Measurements from ENCODE around the gene PPARG.
"Not testable (repeated sequence)": the region's sequence is repeated elsewhere in the genome, so short reads cannot be mapped to it uniquely, and the experiment has no call there.

Gene PPARG

GRCh38 chr3:12478326-12478725 lies 189.5 kb downstream of the PPARG start:
- TF ChIP-seq, protein P1, sequence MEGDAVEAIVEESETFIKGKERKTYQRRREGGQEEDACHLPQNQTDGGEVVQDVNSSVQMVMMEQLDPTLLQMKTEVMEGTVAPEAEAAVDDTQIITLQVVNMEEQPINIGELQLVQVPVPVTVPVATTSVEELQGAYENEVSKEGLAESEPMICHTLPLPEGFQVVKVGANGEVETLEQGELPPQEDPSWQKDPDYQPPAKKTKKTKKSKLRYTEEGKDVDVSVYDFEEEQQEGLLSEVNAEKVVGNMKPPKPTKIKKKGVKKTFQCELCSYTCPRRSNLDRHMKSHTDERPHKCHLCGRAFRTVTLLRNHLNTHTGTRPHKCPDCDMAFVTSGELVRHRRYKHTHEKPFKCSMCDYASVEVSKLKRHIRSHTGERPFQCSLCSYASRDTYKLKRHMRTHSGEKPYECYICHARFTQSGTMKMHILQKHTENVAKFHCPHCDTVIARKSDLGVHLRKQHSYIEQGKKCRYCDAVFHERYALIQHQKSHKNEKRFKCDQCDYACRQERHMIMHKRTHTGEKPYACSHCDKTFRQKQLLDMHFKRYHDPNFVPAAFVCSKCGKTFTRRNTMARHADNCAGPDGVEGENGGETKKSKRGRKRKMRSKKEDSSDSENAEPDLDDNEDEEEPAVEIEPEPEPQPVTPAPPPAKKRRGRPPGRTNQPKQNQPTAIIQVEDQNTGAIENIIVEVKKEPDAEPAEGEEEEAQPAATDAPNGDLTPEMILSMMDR (IDR thresholded peaks at IDR 0.05; ENCODE audit: extremely low read depth, insufficient read depth, missing control alignments): no peak
- DNase-seq (ENCODE audit: low spot score): no peak
- in situ Hi-C loops (cut with MboI; ENCODE audit: low pct_unique_long_range_greater_than_20kb, low sequenced_read_pairs, unreplicated experiment): loop anchor here (10.0 kb wide), 1 partner anchor 344 kb away; no protein-coding TSS in a partner anchor

- in situ Hi-C loops (cut with MboI; ENCODE audit: low pct_unique_long_range_greater_than_20kb, low sequenced_read_pairs, unreplicated experiment): loop anchor here (10.0 kb wide), 1 partner anchor 344 kb away; no protein-coding TSS in a partner anchor
- not testable (repeated sequence) for DNase-seq (ENCODE audit: low spot score)
Observed at GRCh38 chr3:12479198-12479597, 190.3 kb downstream of the PPARG start.

GRCh38 chr3:12479919-12480427 lies 191.1 kb downstream of the PPARG start:
- in situ Hi-C loops (cut with MboI; ENCODE audit: low pct_unique_long_range_greater_than_20kb, low sequenced_read_pairs, unreplicated experiment): loop anchor here (10.0 kb wide), 1 partner anchor 345 kb away; no protein-coding TSS in a partner anchor
- TF ChIP-seq, protein P1 (IDR thresholded peaks at IDR 0.05; ENCODE audit: extremely low read depth, insufficient read depth, missing control alignments): peak; percentile 64
- peak; percentile 77 for DNase-seq (ENCODE audit: low spot score)

GRCh38 chr3:12483410-12483809 lies 194.5 kb downstream of the PPARG start:
- TF ChIP-seq, protein P1 (IDR thresholded peaks at IDR 0.05; ENCODE audit: extremely low read depth, insufficient read depth, missing control alignments): no peak
- in situ Hi-C loops (cut with MboI; ENCODE audit: low pct_unique_long_range_greater_than_20kb, low sequenced_read_pairs, unreplicated experiment): no loop called here
- DNase-seq (ENCODE audit: low spot score): no peak

GRCh38 chr3:12483872-12484197 lies 195.0 kb downstream of the PPARG start:
- DNase-seq (ENCODE audit: low spot score): no peak
- TF ChIP-seq, protein P1 (IDR thresholded peaks at IDR 0.05; ENCODE audit: extremely low read depth, insufficient read depth, missing control alignments): no peak
- in situ Hi-C loops (cut with MboI; ENCODE audit: low pct_unique_long_range_greater_than_20kb, low sequenced_read_pairs, unreplicated experiment): no loop called here
